CD8-positive, alpha-beta memory T cell (primary cell): Measurements from ENCODE around the gene ZRSR2. TPM values are rescaled to one million over a fixed set of nuclear protein-coding genes. Genes with fewer than 3 reads are reported as not detected.
"Not testable (repeated sequence)": the region's sequence is repeated elsewhere in the genome, so short reads cannot be mapped to it uniquely, and the experiment has no call there.

Experiments
- CTCF ChIA-PET: fragments of 350-600 bp; sonication (Branson Sonifier 250); formaldehyde crosslinking; loops from one replicate; lab custom pipeline; 2021; ENCODE audit warnings: antibody characterized with exemption; lab: Charles Lee
- POLR2A ChIA-PET: fragments of 350-600 bp; sonication (Branson Sonifier 250); formaldehyde crosslinking; loops from one replicate; lab custom pipeline; 2021; ENCODE audit warnings: antibody characterized with exemption; lab: Charles Lee
- DNase-seq, 5 donors: peaks; one replicate each; pipeline versions ENCODE4 v3.0.0 to v3.0.0-alpha.2; 2020 to 2022; ENCODE audit warnings: mixed read lengths in 1 of 5
- H3K27ac ChIP-seq: one replicate; pipeline ENCODE4 v1.7.0; 2013; ENCODE audit warnings: low read depth, mild to moderate bottlenecking, low read length, moderate library complexity
- H3K27me3 ChIP-seq: 2 replicates; pipeline ENCODE4 v1.7.0; 2013; ENCODE audit warnings: low read length, mild to moderate bottlenecking; ENCODE audit not compliant: insufficient read depth, poor library complexity, severe bottlenecking
- H3K36me3 ChIP-seq: 2 replicates; pipeline ENCODE4 v1.7.0; 2013; ENCODE audit warnings: mild to moderate bottlenecking, low read length, moderate library complexity; ENCODE audit not compliant: insufficient read depth
- H3K4me1 ChIP-seq: 2 replicates; pipeline ENCODE4 v1.7.0; 2013; ENCODE audit warnings: mild to moderate bottlenecking, low read length, moderate library complexity; ENCODE audit not compliant: insufficient read depth
- H3K4me3 ChIP-seq: 2 replicates; pipeline ENCODE4 v1.7.0; 2013; ENCODE audit warnings: mild to moderate bottlenecking, low read length
- H3K9me3 ChIP-seq: 2 replicates; pipeline ENCODE4 v1.7.0; 2013; ENCODE audit warnings: mild to moderate bottlenecking, low read length
- H3K27ac Mint-ChIP-seq, 8 donors: one replicate each; pipeline ENCODE4 v1.8.0; 2020 to 2021; ENCODE audit warnings: mixed read lengths in 8 of 8, mild to moderate bottlenecking in 6 of 8, inconsistent platforms in 3 of 8, moderate library complexity in 3 of 8
- H3K27me3 Mint-ChIP-seq, 2 donors: one replicate each; pipeline ENCODE4 v1.8.0; 2020 to 2021; ENCODE audit warnings: mixed read lengths in 2 of 2, mild to moderate bottlenecking in 1 of 2, moderate library complexity in 1 of 2
- H3K36me3 Mint-ChIP-seq, 3 donors: one replicate each; pipeline ENCODE4 v1.8.0; 2020 to 2021; ENCODE audit warnings: mixed read lengths in 3 of 3, inconsistent platforms in 1 of 3, mild to moderate bottlenecking in 1 of 3
- H3K4me1 Mint-ChIP-seq, 3 donors: one replicate each; pipeline ENCODE4 v1.8.0; 2020 to 2021; ENCODE audit warnings: mixed read lengths in 3 of 3, inconsistent platforms in 1 of 3, mild to moderate bottlenecking in 1 of 3
- H3K4me3 Mint-ChIP-seq, 7 donors: one replicate each; pipeline ENCODE4 v1.8.0; 2020 to 2021; ENCODE audit warnings: mixed read lengths in 7 of 7, mild to moderate bottlenecking in 6 of 7, moderate library complexity in 4 of 7, inconsistent platforms in 2 of 7
- H3K9me3 Mint-ChIP-seq, 5 donors: one replicate each; pipeline ENCODE4 v1.8.0; 2020 to 2022; ENCODE audit warnings: mixed read lengths in 5 of 5, mild to moderate bottlenecking in 3 of 5, moderate library complexity in 2 of 5, inconsistent platforms in 1 of 5
- polyA plus RNA-seq: library from polyadenylated mRNA; unstranded; fragments of 300-500 nt; fragmentation: Illumina TruSeq; gene quantifications from one replicate; pipeline ENCODE4 v1.2.3, GENCODE V29; 2021
- total RNA-seq, 2 experiments: library from RNA; stranded (reverse); gene quantifications; one replicate each; pipeline ENCODE4 v1.2.3, GENCODE V29; 2021

ZRSR2 gene
- total and polyA plus RNA-seq, 3 experiments from 2014 or later = 12.0 to 36.8 (median 12.4) TPM

GRCh38 chrX:15749642-15750610, 40.4 kb upstream of the ZRSR2 start:
- Mint-ChIP-seq H3K27ac (peak overlapping the region; percentile 92 to 100 (median 97)), H3K9me3 (no peaks in the 10 kb centered on the region), H3K36me3 (peaks cover 14 to 41% (median 28%) of the 10 kb centered on the region in 3 donors), H3K27me3 (no peaks in the 10 kb centered on the region), H3K4me3 (peak overlapping the region; percentile 62 to 89 (median 79)), H3K4me1 (peaks cover 91 to 97% (median 94%) of the 10 kb centered on the region in 3 donors)
- H3K4me3 ChIP-seq = peak overlapping the region; percentile 19
- H3K27me3 ChIP-seq = no peaks in the 10 kb centered on the region
- peak overlapping the region; percentile 99 for H3K27ac ChIP-seq
- H3K9me3 ChIP-seq = no peaks in the 10 kb centered on the region
- H3K4me1 ChIP-seq = peaks cover 57% of the 10 kb centered on the region
- POLR2A ChIA-PET = interaction anchor here (1.5 to 4.4 kb wide), 3 partner anchors 11 to 105 kb away, joined by 6 to 62 read pairs (median 7); partner anchors contain the start of genes AP1S2 and CA5B
- CTCF ChIA-PET = interaction anchor here (1.2 to 6.1 kb wide), 5 partner anchors 9 to 62 kb away, joined by 3 to 31 read pairs (median 3); partner anchors contain the start of gene CA5B
- H3K36me3 ChIP-seq = no peaks in the 10 kb centered on the region
- DNase-seq = peak in 3 of 5 donors; percentile 44 to 59 (median 53)

GRCh38 chrX:15750611-15751154, 39.6 kb upstream of the ZRSR2 start:
- Histone ChIP-seq H3K4me3 (peak overlapping the region; percentile 19), H3K36me3 (no peaks in the 10 kb centered on the region), H3K27ac (peak overlapping the region; percentile 99), H3K9me3 (no peaks in the 10 kb centered on the region), H3K4me1 (peaks cover 63% of the 10 kb centered on the region), H3K27me3 (no peaks in the 10 kb centered on the region)
- Mint-ChIP-seq H3K4me1 (peaks cover 90 to 96% (median 94%) of the 10 kb centered on the region in 3 donors), H3K27me3 (no peaks in the 10 kb centered on the region), H3K9me3 (no peaks in the 10 kb centered on the region), H3K4me3 (peak overlapping the region; percentile 74 to 89 (median 79)), H3K36me3 (peaks cover 14 to 38% (median 25%) of the 10 kb centered on the region in 3 donors), H3K27ac (peak overlapping the region; percentile 92 to 100 (median 97))
- DNase-seq = peak in 2 of 5 donors; percentile 34 to 50
- ChIA-PET POLR2A (interaction anchor here (1.5 to 4.4 kb wide), 3 partner anchors 12 to 104 kb away, joined by 6 to 62 read pairs (median 7); partner anchors contain the start of genes AP1S2 and CA5B), CTCF (interaction anchor here (1.2 to 6.1 kb wide), 4 partner anchors 9 to 63 kb away, joined by 3 to 31 read pairs (median 3); partner anchors contain the start of gene CA5B)

- H3K4me3 Mint-ChIP-seq = peak overlapping the region; percentile 74 to 89 (median 79)
- no peaks in the 10 kb centered on the region for H3K27me3 Mint-ChIP-seq
- CTCF ChIA-PET = interaction anchor here (1.2 to 6.1 kb wide), 3 partner anchors 12 to 63 kb away, joined by 3 to 31 read pairs (median 3); partner anchors contain the start of gene CA5B
- peak overlapping the region; percentile 99 for H3K27ac ChIP-seq
- H3K36me3 ChIP-seq = no peaks in the 10 kb centered on the region
- H3K36me3 Mint-ChIP-seq = peaks cover 16 to 36% (median 27%) of the 10 kb centered on the region in 3 donors
- DNase-seq = peak in 3 of 5 donors; percentile 57 to 86 (median 74)
- POLR2A ChIA-PET = interaction anchor here (1.5 to 4.4 kb wide), 3 partner anchors 12 to 104 kb away, joined by 6 to 62 read pairs (median 7); partner anchors contain the start of genes AP1S2 and CA5B
- peaks cover 93 to 99% (median 97%) of the 10 kb centered on the region in 3 donors for H3K4me1 Mint-ChIP-seq
- no peaks in the 10 kb centered on the region for H3K9me3 Mint-ChIP-seq
- H3K9me3 ChIP-seq = no peaks in the 10 kb centered on the region
- H3K27me3 ChIP-seq = no peaks in the 10 kb centered on the region
- H3K27ac Mint-ChIP-seq = peak overlapping the region; percentile 92 to 100 (median 97)
- H3K4me1 ChIP-seq = peaks cover 68% of the 10 kb centered on the region
- peak overlapping the region; percentile 59 for H3K4me3 ChIP-seq
These were observed 39.0 kb upstream of the ZRSR2 start for GRCh38 chrX:15751155-15751819.

- Mint-ChIP-seq H3K27me3 (no peaks in the 10 kb centered on the region), H3K4me3 (peak overlapping the region in 1 of 7 donors; percentile 26), H3K36me3 (peaks cover 13 to 21% (median 15%) of the 10 kb centered on the region in 3 donors), H3K9me3 (no peaks in the 10 kb centered on the region), H3K27ac (peak overlapping the region in 6 of 8 donors; percentile 25 to 97 (median 84)), H3K4me1 (peaks cover 82 to 92% (median 86%) of the 10 kb centered on the region in 3 donors)
- Histone ChIP-seq H3K4me3 (no peak overlapping the region), H3K9me3 (no peaks in the 10 kb centered on the region), H3K27ac (no peak overlapping the region), H3K27me3 (no peaks in the 10 kb centered on the region), H3K36me3 (no peaks in the 10 kb centered on the region), H3K4me1 (peaks cover 69% of the 10 kb centered on the region)
- ChIA-PET POLR2A (no interaction called here), CTCF (no interaction called here)
- DNase-seq = no peak
These were observed 35.2 kb upstream of the ZRSR2 start for GRCh38 chrX:15755091-15755490.

- peak in 3 of 5 donors; percentile 48 to 60 (median 49) for DNase-seq
- peaks cover 48% of the 10 kb centered on the region for H3K4me1 ChIP-seq
- no peaks in the 10 kb centered on the region for H3K27me3 Mint-ChIP-seq
- H3K27me3 ChIP-seq = no peaks in the 10 kb centered on the region
- no peak overlapping the region for H3K4me3 ChIP-seq
- POLR2A ChIA-PET = interaction anchor here (0.6 to 1.0 kb wide), 2 partner anchors 20 to 22 kb away, joined by 4 to 7 read pairs; partner anchors contain the start of gene CA5B
- no peak overlapping the region for H3K27ac ChIP-seq
- peak overlapping the region; percentile 71 to 95 (median 86) for H3K27ac Mint-ChIP-seq
- H3K4me1 Mint-ChIP-seq = peaks cover 65 to 78% (median 69%) of the 10 kb centered on the region in 3 donors
- H3K9me3 ChIP-seq = no peaks in the 10 kb centered on the region
- H3K9me3 Mint-ChIP-seq = no peaks in the 10 kb centered on the region
- no peaks in the 10 kb centered on the region for H3K36me3 ChIP-seq
- H3K4me3 Mint-ChIP-seq = peak overlapping the region; percentile 7 to 67 (median 46)
- CTCF ChIA-PET = interaction anchor here (0.9 to 3.7 kb wide), 4 partner anchors 9 to 35 kb away, joined by 3 to 25 read pairs (median 7); partner anchors contain the start of genes CA5B and ZRSR2
- peaks cover 9 to 20% (median 11%) of the 10 kb centered on the region in 3 donors for H3K36me3 Mint-ChIP-seq
These were observed 32.1 kb upstream of the ZRSR2 start for GRCh38 chrX:15758140-15758539.

- Mint-ChIP-seq H3K4me1 (peaks cover 50 to 72% (median 60%) of the 10 kb centered on the region in 3 donors), H3K27ac (peak overlapping the region; percentile 69 to 93 (median 85)), H3K36me3 (peaks cover 4 to 25% (median 9%) of the 10 kb centered on the region in 3 donors)
- H3K4me1 ChIP-seq = peaks cover 33% of the 10 kb centered on the region
- not testable (repeated sequence) for H3K27me3 Mint-ChIP-seq, H3K4me3 Mint-ChIP-seq, H3K27me3 ChIP-seq, H3K9me3 Mint-ChIP-seq, DNase-seq, H3K9me3 ChIP-seq, H3K4me3 ChIP-seq, H3K27ac ChIP-seq, H3K36me3 ChIP-seq
- ChIA-PET CTCF (interaction anchor here (0.7 to 3.7 kb wide), 3 partner anchors 10 to 72 kb away, joined by 3 to 25 read pairs (median 3); partner anchors contain the start of gene CA5B), POLR2A (interaction anchor here (0.6 kb wide), 1 partner anchor 21 kb away, joined by 5 read pairs; no protein-coding TSS in a partner anchor)
These were observed 30.4 kb upstream of the ZRSR2 start for GRCh38 chrX:15759886-15760285.
